ENCODE data around the gene CAB39.

The CAB39 gene

GRCh38 chr2:230829959-230830358 is 117.3 kb downstream of the CAB39 start:
- TF ChIP-seq ZNF565 (CRISPR knock-in tag; conservative IDR thresholded peaks at IDR 0.05; ENCODE audit: low read depth), result no peak
- TF ChIP-seq ZC3H10 (CRISPR knock-in tag; IDR thresholded peaks at IDR 0.05), result no peak
- TF ChIP-seq BACH2 (CRISPR knock-in tag; IDR thresholded peaks at IDR 0.05; ENCODE audit: borderline replicate concordance), result no peak
- TF ChIP-seq ARNTL (CRISPR knock-in tag; IDR thresholded peaks at IDR 0.05; ENCODE audit: borderline replicate concordance, low read depth), result no peak
- no peak for TF ChIP-seq OSR1 (CRISPR knock-in tag; IDR thresholded peaks at IDR 0.05)
- TF ChIP-seq ZFP3 (CRISPR knock-in tag; IDR thresholded peaks at IDR 0.05), result no peak
- no peak for TF ChIP-seq TSHZ2 (CRISPR knock-in tag; IDR thresholded peaks at IDR 0.05)
- no peak for TF ChIP-seq POU6F1 (CRISPR knock-in tag; IDR thresholded peaks at IDR 0.05; ENCODE audit: borderline replicate concordance, low read depth)
- TF ChIP-seq GLIS3 (CRISPR knock-in tag; IDR thresholded peaks at IDR 0.05), result no peak
- no peak for TF ChIP-seq TCF4 (CRISPR knock-in tag; IDR thresholded peaks at IDR 0.05; ENCODE audit: borderline replicate concordance)
- TF ChIP-seq, protein P1, sequence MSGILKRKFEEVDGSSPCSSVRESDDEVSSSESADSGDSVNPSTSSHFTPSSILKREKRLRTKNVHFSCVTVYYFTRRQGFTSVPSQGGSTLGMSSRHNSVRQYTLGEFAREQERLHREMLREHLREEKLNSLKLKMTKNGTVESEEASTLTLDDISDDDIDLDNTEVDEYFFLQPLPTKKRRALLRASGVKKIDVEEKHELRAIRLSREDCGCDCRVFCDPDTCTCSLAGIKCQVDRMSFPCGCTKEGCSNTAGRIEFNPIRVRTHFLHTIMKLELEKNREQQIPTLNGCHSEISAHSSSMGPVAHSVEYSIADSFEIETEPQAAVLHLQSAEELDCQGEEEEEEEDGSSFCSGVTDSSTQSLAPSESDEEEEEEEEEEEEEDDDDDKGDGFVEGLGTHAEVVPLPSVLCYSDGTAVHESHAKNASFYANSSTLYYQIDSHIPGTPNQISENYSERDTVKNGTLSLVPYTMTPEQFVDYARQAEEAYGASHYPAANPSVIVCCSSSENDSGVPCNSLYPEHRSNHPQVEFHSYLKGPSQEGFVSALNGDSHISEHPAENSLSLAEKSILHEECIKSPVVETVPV (CRISPR knock-in tag; IDR thresholded peaks at IDR 0.05), result no peak
- no peak for TF ChIP-seq SNAI2 (CRISPR knock-in tag; IDR thresholded peaks at IDR 0.05)
- no peak for TF ChIP-seq ZNF70 (CRISPR knock-in tag; IDR thresholded peaks at IDR 0.05)
- TF ChIP-seq ISL1 (CRISPR knock-in tag; IDR thresholded peaks at IDR 0.05), result no peak
- no peak; the same call in 2 of the 3 replicates for ATAC-seq

GRCh38 chr2:230830428-230830827 is 117.8 kb downstream of the CAB39 start:
- no peak for ATAC-seq
- no peak for TF ChIP-seq ESRRG (CRISPR knock-in tag; IDR thresholded peaks at IDR 0.05)
- no peak for TF ChIP-seq CSDC2 (CRISPR knock-in tag; IDR thresholded peaks at IDR 0.05)
- TF ChIP-seq GLIS3 (CRISPR knock-in tag; IDR thresholded peaks at IDR 0.05), result no peak
- TF ChIP-seq, protein P2, sequence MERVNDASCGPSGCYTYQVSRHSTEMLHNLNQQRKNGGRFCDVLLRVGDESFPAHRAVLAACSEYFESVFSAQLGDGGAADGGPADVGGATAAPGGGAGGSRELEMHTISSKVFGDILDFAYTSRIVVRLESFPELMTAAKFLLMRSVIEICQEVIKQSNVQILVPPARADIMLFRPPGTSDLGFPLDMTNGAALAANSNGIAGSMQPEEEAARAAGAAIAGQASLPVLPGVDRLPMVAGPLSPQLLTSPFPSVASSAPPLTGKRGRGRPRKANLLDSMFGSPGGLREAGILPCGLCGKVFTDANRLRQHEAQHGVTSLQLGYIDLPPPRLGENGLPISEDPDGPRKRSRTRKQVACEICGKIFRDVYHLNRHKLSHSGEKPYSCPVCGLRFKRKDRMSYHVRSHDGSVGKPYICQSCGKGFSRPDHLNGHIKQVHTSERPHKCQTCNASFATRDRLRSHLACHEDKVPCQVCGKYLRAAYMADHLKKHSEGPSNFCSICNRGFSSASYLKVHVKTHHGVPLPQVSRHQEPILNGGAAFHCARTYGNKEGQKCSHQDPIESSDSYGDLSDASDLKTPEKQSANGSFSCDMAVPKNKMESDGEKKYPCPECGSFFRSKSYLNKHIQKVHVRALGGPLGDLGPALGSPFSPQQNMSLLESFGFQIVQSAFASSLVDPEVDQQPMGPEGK (CRISPR knock-in tag; IDR thresholded peaks at IDR 0.05; ENCODE audit: borderline replicate concordance), result no peak
- no peak for TF ChIP-seq ZC3H10 (CRISPR knock-in tag; IDR thresholded peaks at IDR 0.05)
- TF ChIP-seq TOX (CRISPR knock-in tag; IDR thresholded peaks at IDR 0.05; ENCODE audit: borderline replicate concordance), result no peak
- TF ChIP-seq ISL1 (CRISPR knock-in tag; IDR thresholded peaks at IDR 0.05), result no peak
- TF ChIP-seq BACH2 (CRISPR knock-in tag; IDR thresholded peaks at IDR 0.05; ENCODE audit: borderline replicate concordance), result no peak

DNA sequence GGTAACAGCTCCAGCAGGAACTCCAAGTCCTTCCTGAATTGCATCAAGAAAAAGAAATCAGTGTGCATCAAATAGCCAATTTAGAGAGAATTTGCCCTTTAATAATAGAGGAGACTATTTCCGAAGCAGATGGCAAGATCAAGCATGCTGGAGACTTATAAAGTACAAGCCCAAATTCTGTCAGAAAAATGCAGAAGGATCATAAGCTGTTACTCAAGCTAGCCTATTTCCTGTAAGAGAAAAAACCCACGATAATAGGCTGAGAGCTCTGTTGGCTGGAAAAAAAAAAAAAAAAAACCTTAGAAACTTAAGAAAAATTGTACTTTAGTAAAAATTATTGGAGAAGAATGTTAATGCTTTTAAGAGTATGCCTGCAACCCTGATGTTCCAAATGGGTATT is 127.7 kb downstream of the CAB39 start:
- ATAC-seq, result no peak
- no peak for TF ChIP-seq CSDC2 (CRISPR knock-in tag; IDR thresholded peaks at IDR 0.05)
- no peak for TF ChIP-seq ISL1 (CRISPR knock-in tag; IDR thresholded peaks at IDR 0.05)
- TF ChIP-seq TOX (CRISPR knock-in tag; IDR thresholded peaks at IDR 0.05; ENCODE audit: borderline replicate concordance), result no peak
- no peak for TF ChIP-seq TCF4 (CRISPR knock-in tag; IDR thresholded peaks at IDR 0.05; ENCODE audit: borderline replicate concordance)
- TF ChIP-seq TSHZ2 (CRISPR knock-in tag; IDR thresholded peaks at IDR 0.05), result no peak
- no peak for TF ChIP-seq ZFP30 (CRISPR knock-in tag; IDR thresholded peaks at IDR 0.05)
- TF ChIP-seq ARNTL (CRISPR knock-in tag; IDR thresholded peaks at IDR 0.05; ENCODE audit: borderline replicate concordance, low read depth), result no peak
- TF ChIP-seq ZFP3 (CRISPR knock-in tag; IDR thresholded peaks at IDR 0.05), result no peak
- TF ChIP-seq CREB5 (CRISPR knock-in tag; IDR thresholded peaks at IDR 0.05; ENCODE audit: low read depth), result no peak
- TF ChIP-seq POU6F1 (CRISPR knock-in tag; IDR thresholded peaks at IDR 0.05; ENCODE audit: borderline replicate concordance, low read depth), result no peak
- TF ChIP-seq PPARA (CRISPR knock-in tag; IDR thresholded peaks at IDR 0.05; ENCODE audit: borderline replicate concordance), result no peak
- TF ChIP-seq ZNF70 (CRISPR knock-in tag; IDR thresholded peaks at IDR 0.05), result no peak
- TF ChIP-seq, protein P2 (CRISPR knock-in tag; IDR thresholded peaks at IDR 0.05; ENCODE audit: borderline replicate concordance), result no peak

Measured in SK-N-SH treated with all-trans-retinoic acid at 6 μM for 48 hours (cell line).